Measurements from ENCODE around the gene GLI3.

The GLI3 gene

DNA sequence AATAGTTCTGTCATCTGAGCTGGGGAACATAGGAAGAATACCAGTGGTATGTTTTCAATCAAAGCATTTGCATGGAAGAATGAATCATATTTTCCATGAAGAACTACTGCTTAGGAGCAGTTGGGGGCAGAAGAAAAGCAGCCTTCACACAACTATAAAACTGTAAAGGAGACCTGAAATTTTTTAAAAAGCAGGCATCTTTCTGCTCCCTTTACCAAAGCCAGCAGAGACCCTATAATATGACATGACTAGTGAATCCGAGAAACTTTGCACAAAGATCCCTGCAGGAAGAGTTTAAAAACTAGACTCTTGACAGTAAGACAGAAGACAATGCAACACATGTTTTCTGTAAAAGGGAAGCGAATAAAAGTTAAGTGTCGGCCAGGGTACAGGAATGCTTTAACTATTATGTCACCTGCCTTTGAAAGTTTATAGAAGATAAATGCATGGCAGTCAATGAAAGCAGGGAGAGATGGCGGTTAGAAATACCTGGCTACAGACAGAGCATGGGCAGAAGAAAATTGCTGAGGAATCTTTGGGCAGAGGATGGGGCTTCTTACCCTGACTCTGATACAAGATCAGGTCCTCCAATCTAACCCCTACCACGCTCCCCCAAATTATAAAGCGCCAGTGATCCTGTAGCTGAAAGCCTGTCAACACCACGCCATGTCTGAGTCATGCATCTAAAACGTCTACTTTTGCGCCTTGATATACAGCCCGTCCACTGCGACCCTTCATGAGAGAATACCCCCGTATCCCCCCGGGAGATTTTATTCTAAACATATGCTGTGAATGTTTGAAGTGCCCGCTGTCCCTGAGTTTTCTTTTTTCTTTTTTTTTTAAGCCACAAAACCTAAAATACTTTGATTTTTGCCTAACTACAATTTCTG is 93.1 kb downstream of the GLI3 start:
- DNase-seq, result no peak

DNA sequence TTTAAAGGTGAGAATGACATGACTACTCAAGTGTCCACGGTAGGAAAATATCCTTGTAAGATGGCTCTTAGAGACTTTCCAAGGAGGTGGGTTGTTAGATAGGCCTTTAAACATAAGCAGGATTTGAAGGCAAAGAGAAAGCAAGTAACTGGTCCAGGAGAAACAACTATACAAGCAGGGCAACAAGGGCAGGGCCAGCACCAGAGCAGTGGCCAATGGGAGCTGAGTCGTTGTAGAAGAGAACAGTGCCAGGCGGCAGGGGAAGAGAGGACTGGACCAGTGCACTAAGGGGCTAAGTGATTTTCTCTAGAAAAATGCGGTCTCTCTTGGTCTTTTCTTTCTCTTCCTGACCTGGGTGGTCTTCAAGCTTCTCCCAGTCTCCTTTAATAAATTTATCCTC is 94.9 kb downstream of the GLI3 start:
- no peak for DNase-seq

DNA sequence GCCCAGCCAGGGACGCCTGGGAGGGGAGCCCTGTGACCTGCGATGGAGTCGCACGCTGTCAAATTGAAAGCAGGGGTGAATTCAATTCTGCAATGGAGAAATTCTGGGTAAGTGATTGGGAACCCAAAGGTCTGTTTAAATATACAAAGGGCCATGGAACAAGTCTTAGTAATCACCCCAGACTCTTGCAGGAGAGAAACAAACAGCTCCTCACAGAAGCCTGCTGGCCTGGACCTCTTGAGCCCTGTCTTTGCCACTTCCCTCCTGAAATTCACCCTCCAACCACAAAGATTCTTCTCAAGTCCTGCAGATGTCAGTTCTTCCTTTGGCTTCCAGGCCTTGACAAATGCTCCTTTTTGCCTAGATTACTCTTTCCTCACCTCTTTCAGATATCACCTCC is 97.3 kb downstream of the GLI3 start:
- no peak for DNase-seq

DNA sequence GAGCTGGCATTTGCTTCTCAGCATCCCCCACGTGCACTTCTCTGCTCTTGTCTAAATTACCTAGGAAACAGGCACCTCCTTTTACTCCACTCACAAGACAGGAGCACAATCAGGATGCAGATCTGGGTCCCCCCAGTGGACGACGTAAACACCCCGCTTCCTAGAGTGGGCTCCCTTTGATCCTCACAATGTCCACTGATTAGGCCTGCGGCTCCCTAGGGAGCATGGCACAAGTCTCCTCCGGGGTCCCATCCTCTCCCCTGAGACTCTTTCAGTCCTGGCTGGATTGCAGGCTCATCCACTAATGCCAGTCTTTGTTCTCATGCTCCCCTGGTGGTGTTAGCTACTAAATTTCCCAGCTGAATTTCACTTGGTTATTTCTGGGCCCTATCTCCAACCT is 98.3 kb downstream of the GLI3 start:
- DNase-seq, result no peak

DNA sequence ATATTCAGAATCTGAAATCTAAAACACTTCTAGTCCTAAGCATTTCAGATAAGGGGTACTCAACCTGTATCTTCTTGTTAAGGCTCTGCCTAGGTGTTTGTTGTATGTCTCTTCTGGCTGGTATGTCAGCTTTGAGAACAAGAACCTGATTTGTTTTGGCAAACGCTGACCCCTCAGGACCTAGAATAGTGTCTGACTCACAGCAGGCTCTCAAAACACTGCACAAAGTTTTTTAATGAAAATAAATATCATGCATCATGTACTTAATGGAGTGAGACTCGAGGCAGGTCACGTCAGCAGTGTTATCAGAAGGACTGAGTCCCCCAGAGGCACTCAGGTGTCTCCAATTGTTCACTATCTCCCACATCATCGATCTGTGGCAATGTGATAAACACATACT is 99.1 kb downstream of the GLI3 start:
- DNase-seq, result no peak

DNA sequence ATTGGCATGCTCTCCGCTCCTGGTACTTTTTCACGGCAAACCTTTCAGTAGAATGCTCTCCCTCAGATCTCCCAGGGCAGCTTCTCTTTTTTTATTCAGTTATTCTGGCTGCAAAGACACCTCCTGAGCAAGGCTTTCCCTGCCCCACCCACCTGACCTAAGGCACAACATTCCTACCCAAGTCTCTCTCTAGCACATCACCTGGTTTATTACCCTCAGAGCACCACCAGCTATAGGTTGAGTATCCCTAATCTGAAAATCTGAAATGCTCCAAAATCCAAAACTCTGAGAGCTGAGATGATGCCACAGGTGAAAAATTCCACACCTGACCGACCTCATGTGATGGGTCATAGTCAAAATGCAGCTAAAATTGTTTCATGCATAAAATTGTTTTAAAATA is 99.6 kb downstream of the GLI3 start:
- no peak for DNase-seq

DNA sequence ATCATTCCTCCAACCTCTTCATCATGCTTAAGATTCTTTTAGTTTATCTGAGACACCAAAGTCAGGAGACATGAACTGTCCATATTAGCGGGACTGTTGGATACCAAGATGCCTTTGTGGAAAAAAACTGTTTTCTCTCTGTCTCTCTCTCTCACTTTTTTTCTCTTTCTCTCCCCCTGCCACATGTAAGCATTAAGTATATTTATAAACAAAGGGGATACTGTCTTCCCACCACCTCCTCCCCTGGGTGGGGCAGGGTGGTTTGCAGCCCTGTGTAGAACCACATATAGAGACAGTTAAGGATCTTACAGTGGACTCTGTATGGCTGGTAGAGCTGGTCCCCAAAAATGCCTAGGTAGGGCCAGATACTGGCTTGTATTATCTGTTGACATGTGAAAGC is 101.3 kb downstream of the GLI3 start:
- DNase-seq, result no peak

DNA sequence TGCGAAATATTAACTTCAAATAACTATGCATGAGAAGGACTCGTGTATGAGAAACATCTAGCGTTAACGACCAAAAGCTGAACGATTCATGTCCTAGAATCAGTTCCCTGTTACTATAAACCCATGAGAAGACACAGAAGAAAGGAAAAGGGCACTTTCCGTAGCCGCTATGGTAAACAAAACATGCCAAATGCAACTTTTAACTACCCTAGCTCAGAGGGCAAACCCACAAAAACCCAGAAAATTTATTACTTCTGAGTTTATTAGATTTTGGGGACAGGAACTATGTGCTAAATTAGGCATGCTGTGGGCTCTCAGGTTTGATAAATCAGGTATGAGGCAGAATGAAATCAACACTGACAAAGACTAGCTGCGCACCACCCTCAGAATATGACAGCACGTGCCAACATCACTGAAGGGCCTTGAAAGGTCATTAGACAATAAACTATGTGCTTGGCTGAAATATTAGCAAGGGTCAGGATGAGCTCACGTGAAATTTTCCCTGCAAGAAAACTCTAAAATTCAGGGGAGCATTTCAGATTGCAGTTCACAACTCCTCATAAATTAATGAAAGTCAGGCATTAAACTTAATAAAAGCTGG is 102.6 kb downstream of the GLI3 start:
- DNase-seq, result no peak

DNA sequence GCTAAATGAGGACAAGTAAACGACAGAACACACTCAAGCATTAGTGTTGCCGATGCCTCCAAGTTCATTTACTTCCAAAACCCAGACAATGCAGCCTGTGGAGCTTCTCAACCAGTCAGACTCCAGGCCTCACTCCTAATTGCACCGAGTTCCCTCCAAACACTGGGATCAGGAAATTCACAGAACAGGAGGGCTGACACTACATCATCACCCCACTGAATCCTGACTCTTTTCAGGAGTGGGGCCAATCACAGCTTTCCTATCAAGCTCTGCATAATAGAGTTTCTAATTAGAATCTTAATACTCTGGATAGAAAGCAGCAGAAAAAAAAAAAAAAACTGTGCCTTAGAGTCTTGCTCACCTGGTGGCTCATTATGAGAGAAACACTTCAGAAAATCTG is 103.7 kb downstream of the GLI3 start:
- no peak for DNase-seq

DNA sequence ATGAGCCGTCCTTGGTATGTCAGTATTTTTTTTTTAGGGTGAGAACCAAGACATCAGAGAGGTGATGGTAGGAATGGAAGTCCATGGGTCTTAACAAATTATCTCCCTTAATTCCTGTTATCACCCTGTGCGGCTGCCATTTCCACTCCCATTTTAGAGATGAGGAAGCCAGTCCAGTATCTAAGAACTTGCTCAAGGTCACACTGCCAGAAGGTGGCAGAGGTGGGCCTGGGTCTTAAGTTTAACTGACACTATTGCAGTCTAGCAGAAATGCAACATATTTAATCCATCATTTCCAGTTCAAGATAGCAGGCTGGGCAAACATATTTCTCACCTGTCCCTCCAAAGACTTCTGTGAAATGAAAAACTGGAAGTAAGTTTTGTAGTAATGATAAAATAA is 108.3 kb downstream of the GLI3 start:
- no peak for DNase-seq

DNA sequence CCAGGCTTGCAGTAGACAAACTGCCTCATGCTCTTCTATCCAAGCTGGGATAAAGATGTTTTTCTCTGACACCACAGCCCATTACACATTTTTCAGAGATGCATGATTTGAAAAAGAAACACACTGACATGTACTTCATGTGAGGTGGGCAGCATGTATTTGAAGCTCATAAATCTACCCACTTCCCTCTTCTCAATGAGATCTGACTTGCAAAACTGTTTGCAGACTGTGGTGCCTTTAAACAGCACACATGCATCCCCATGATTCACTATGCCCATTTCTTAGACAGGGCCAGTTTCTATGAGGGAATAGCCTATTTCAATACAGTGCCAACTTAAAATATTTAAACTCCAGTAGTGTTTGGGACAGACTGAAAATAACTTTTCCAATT is 109.8 kb downstream of the GLI3 start:
- DNase-seq, result no peak

DNA sequence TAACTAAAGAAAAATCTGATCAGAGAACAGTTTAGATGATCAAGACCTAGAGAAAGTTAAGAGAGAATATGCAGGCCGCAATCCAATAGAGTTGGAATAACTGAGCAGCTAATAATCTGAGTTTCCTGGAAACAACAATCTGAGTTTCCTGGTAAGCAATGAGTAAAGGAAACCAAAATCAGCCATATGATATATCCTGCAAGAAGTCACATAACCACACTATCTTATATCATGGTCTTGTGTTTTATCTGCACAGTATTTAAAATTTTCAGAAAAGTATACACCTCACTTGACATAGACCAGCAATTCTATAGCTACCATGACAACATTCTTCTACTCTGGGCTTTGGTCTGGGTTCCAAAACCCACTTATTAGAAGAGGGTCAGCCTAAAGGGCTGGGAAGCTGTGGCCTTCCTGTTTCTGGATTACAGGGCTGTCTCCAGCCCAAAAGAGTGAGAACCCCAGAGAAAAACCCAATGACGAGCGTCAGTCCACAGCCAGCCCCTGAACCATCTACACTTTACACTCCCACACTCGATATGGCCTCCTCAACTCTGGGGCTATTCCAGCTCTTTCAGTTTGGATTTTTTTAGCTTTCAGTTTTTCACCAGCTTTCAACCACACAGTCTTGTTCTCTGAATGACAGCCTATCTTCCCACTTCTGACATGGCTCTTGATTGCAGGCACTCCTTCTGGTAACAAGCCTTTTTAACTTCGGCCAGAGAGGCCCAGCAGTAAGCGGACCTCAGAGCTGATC is 110.4 kb downstream of the GLI3 start:
- DNase-seq, result no peak

DNA sequence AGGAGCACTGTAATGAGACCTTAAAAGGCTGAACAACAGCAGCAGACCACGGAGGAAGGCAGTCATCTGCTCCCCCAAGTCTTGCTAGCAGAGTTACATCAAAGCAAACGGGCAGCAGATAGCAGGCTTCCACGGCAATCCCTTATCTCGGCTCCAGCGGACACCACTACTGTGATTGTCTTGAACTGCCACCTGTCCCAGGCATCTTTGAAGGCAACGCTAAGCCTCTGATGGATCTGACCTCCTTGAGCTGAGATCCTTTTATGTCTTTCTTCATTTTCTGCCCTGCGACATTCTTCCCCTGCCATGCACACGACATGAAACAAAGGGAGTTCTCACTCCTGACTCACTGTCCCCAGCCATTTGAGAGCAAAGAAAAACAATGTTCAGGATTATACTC is 111.7 kb downstream of the GLI3 start:
- no peak for DNase-seq

DNA sequence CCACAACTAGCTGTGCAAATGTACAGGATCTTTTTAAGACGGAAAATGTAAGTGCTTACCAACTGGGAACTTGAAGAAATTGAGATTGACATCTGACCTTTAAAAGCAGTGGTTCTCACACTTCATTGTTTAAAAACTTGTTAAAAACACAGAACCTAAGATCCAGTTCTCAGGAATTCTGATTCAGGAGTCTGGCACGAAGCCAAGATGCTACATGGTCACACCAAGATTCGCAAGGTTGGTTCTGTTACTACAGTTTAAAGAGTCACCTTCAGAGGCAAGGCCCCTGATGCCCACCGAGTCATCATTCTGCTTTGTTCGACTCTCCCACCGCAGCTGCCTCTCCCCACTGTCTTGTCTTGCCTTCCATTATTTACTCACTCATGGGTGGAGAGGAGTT is 113.3 kb downstream of the GLI3 start:
- no peak for DNase-seq

DNA sequence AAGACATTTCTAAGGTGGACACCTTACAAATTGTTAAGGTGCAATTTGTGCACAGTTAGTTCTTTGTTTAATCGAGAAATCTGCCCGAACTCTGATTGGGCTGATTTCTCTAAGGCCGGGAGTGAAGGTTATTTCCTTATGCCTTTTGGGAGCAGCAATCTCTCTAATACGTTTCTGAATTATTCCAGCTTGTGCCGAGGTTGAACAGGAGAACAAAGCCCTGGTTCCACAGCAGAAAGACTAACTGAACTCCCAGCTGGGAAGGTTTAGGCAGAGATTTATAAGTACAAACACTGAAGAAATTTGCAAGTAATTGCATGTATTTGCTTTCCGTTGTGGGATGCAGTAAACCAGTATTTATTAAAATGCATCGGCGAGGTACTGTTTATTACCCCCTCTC is 116.8 kb downstream of the GLI3 start:
- DNase-seq, result no peak

DNA sequence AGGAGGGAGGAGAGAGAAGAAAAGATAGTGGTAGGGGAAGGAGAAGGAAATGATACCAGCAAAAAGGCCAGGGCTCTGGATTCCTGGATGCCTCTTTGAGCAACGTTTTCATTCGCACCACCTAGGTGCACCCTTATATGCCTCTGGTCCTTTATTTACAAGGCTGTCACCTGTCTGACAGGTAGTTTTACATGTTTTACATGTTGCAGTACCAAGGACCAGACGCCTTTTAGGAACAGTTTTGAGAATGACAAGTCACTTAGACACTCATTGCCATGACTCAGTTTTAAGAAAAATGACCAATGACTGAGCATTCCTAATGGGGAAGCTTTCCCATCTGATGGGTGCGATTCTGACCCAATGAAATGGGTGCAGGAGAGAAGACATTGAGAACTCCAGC is 119.8 kb downstream of the GLI3 start:
- no peak for DNase-seq

DNA sequence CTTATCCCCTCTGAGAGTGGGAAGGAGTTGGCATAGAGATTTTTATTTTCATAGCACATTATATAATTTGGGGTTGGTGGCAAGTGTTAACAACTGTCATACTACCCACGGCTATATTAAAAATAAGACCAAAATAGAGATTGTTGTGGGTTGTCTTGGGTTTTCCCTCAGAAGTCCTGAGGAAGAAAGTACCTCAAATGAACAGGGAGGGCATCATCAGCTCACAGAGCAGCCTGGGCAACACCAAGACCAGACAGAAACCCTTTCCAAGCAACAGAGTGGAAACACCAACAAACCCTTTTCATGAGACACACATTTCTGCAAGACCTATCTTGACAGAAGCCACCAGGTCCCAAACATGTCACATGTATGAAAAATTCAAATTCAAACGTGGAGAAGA is 121.2 kb downstream of the GLI3 start:
- no peak for DNase-seq

DNA sequence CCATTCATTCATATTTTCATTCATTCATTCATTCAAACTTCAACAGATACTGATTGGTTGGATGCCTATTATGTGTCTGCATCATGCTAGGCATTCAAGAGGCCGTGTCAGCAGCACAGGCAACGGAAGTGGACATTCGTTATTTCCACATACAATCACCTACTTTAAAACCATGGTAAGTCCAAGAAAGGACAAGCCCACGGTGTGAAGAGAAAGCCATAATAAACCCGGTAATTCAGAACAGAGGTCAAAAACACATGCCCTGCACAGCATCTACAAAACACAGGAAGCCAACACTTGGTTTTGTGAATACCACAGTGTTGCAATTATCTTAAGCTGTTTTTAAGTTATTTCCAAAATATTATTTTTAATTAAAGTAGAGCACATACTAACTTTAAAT is 126.7 kb downstream of the GLI3 start:
- DNase-seq, result no peak

DNA sequence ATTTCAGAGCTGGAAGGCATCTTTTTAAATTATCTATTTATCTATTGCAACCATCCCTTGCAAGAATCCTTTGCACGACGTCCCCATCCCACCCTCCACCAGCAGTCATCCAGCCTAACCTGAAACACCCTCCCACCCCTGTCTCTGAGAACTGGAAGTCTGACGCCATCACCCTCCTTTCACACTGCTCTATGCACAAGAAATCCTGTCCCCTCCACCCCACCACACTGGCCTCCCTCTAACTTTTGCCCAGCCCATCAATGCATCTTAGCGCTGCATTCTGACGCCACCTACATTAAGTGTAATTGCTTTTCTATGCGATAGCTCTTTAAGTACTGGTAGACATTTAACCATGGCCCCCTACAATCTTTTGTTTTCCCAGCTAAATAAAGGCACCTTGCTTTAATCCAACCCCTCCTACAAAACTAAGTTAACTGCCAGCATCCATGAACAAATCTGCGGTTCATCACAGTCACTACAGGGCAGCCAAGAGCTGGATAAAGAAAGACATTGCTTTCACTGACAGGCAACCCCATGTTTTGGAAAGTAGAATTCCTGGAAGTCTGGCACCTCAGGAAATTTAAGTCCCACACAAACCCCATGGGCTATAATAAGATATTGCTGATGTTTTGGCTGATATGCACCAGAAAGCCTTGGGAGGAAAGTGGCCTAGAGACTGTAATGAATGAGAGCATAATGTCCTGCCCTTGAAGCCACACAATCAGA is 128.0 kb downstream of the GLI3 start:
- no peak for DNase-seq

DNA sequence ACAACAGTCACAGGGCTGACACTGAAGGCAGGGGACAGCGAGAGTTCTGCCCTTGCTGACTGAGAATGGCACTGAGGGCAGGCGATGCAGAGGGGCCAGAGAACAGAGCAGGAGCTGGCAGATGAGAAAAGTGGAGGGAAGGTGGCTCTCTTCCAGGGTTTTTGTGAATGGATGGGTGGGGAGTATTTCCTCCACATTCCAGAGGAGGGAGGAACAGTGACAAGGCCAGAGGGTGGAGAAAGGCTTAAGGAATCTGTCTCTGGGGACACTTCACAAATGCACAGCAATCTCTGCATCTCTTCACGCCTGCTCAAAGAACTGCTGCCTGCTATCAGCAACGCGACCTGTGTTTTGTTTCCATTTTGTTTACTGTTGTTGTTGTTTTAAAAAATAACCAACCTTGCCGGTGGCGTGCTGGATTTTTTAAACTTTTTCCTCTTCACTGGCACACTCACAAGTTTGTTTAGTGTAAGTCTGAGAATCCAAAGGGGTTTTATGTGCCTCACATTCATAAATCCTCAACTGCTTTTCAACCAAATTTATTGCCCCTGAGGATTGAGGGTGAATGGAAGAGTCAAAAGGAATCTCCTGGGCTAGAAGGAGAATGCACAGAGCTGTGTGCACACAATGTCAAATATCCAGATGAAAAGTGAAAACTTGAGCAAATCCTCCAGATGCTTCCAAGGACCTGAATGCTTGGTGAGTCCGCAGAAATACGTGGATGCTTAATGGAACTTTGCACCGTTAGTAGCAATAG is 129.3 kb downstream of the GLI3 start:
- DNase-seq, result no peak

DNA sequence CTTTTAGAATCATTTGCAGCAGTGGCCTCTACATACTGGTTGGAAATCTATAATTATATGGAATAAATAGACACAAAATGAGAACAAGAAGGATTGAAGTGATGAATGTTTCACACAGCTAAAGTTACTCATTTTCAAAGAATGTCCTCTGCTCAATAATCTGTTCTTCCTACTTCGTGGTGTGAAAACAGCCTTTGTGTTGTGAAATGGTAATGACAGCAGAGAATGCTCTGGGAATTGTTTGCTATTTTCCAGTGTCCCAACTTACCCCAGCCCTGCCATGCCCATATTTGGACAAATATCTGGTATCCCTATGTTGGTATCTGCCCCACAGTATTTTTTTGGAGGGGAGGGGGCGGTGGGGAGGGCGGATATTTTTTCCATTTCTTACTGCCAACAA is 130.4 kb downstream of the GLI3 start:
- DNase-seq, result no peak
